DOHH2 (cell line): Measurements from ENCODE around the gene PLCXD3.
"Not testable (repeated sequence)": the region's sequence is repeated elsewhere in the genome, so short reads cannot be mapped to it uniquely, and the experiment has no call there.

Experiments used
- H3F3A ChIP-seq: fragments of 200-600 bp; sonication (generic), shearing (Covaris generic); 2 replicates; pipeline ENCODE4 v1.6.0; 2016; ENCODE audit warnings: antibody characterized with exemption, mild to moderate bottlenecking; ENCODE audit not compliant: control insufficient read depth, insufficient read depth
- H3K27ac ChIP-seq: fragments of 200-600 bp; sonication (generic); 2 replicates; pipeline ENCODE4 v1.5.1; 2014; ENCODE audit warnings: low read depth, mild to moderate bottlenecking, low read length, moderate library complexity
- H3K27me3 ChIP-seq: fragments of 200-600 bp; sonication (generic); 2 replicates; pipeline ENCODE4 v1.6.1; 2014; ENCODE audit warnings: mild to moderate bottlenecking, low read length, mixed read lengths; ENCODE audit not compliant: control insufficient read depth
- H3K36me3 ChIP-seq: fragments of 200-600 bp; sonication (generic); 2 replicates; pipeline ENCODE4 v1.6.1; 2014; ENCODE audit warnings: mild to moderate bottlenecking, low read length, moderate library complexity, mixed read lengths; ENCODE audit not compliant: control insufficient read depth
- H3K4me1 ChIP-seq: fragments of 200-600 bp; sonication (generic); 2 replicates; pipeline ENCODE4 v1.6.1; 2014; ENCODE audit warnings: mild to moderate bottlenecking, low read length, mixed read lengths; ENCODE audit not compliant: control insufficient read depth
- H3K4me2 ChIP-seq: fragments of 200-600 bp; sonication (generic); 2 replicates; pipeline ENCODE4 v1.6.0; 2014; ENCODE audit warnings: mild to moderate bottlenecking, low read length, moderate library complexity
- H3K4me3 ChIP-seq: fragments of 200-600 bp; sonication (generic); 2 replicates; pipeline ENCODE4 v1.5.1; 2014; ENCODE audit warnings: mild to moderate bottlenecking, low read length, mixed read lengths
- H3K79me2 ChIP-seq: fragments of 200-600 bp; sonication (generic); 2 replicates; pipeline ENCODE4 v1.6.1; 2014; ENCODE audit warnings: mild to moderate bottlenecking, low read length, mixed read lengths; ENCODE audit not compliant: control insufficient read depth
- H3K9me2 ChIP-seq: fragments of 200-600 bp; sonication (generic); replicated peaks from 2 replicates; pipeline ENCODE4 v1.6.1; 2014; ENCODE audit warnings: mild to moderate bottlenecking, low read length, mixed read lengths; ENCODE audit not compliant: control insufficient read depth
- H3K9me3 ChIP-seq: fragments of 200-600 bp; sonication (generic); 2 replicates; pipeline ENCODE4 v1.6.1; 2014; ENCODE audit warnings: antibody characterized with exemption, low read length, mixed read lengths; ENCODE audit not compliant: control insufficient read depth, insufficient read depth
- H4K20me1 ChIP-seq: fragments of 200-600 bp; sonication (generic); 2 replicates; pipeline ENCODE4 v1.6.0; 2014; ENCODE audit warnings: low read depth, mild to moderate bottlenecking, antibody characterized with exemption, low read length, moderate library complexity; ENCODE audit not compliant: control insufficient read depth, insufficient read depth
- EZH2phosphoT487 ChIP-seq: fragments of 200-600 bp; sonication (generic); IDR thresholded peaks from 2 replicates; pipeline ENCODE4 v1.6.1; 2017; ENCODE audit warnings: borderline replicate concordance, mild to moderate bottlenecking, antibody characterized with exemption, low read length, moderate library complexity, mixed read lengths
- TF ChIP-seq, protein P1 (sequence below): fragments of 200-600 bp; sonication (generic); IDR thresholded peaks from one replicate; pipeline ENCODE4 v1.5.1; 2014; ENCODE audit warnings: antibody characterized with exemption, mild to moderate bottlenecking, low read depth, low read length; ENCODE audit not compliant: poor library complexity, severe bottlenecking

Gene PLCXD3

DNA sequence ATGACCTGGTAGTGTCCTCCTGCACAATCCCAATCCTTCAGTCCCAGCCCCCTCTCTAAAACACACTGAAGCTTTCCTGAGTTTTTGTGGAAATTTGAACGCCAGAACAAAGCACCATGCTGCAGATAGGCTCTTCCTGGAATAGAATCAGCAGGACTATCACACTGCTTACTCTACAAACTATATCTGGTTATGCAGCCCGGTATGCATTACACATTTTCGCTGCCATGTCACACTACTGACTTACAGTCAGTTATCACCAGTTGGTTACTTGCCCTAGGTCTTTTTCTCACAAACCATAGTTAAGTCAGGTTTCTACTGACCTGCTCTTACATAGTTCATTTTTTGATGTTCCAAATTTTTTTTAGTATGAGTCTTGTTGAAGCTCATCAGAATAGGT lies 24.9 kb downstream of the PLCXD3 start:
- Histone ChIP-seq H3K4me2 (no peak overlapping the region), H3K4me1 (no peaks in the 10 kb centered on the region), H3K27me3 (no peaks in the 10 kb centered on the region), H3K27ac (no peak overlapping the region), H3K36me3 (no peaks in the 10 kb centered on the region), H3K9me3 (no peaks in the 10 kb centered on the region), H3K4me3 (no peak overlapping the region), H3K9me2 (no peaks in the 10 kb centered on the region), H3F3A (no peaks in the 10 kb centered on the region), H3K79me2 (no peaks in the 10 kb centered on the region), H4K20me1 (no peaks in the 10 kb centered on the region)
- TF ChIP-seq EZH2phosphoT487: no peak
- TF ChIP-seq, protein P1, sequence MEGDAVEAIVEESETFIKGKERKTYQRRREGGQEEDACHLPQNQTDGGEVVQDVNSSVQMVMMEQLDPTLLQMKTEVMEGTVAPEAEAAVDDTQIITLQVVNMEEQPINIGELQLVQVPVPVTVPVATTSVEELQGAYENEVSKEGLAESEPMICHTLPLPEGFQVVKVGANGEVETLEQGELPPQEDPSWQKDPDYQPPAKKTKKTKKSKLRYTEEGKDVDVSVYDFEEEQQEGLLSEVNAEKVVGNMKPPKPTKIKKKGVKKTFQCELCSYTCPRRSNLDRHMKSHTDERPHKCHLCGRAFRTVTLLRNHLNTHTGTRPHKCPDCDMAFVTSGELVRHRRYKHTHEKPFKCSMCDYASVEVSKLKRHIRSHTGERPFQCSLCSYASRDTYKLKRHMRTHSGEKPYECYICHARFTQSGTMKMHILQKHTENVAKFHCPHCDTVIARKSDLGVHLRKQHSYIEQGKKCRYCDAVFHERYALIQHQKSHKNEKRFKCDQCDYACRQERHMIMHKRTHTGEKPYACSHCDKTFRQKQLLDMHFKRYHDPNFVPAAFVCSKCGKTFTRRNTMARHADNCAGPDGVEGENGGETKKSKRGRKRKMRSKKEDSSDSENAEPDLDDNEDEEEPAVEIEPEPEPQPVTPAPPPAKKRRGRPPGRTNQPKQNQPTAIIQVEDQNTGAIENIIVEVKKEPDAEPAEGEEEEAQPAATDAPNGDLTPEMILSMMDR: no peak

- no peaks in the 10 kb centered on the region for H3F3A ChIP-seq
- no peaks in the 10 kb centered on the region for H3K9me2 ChIP-seq
- no peaks in the 10 kb centered on the region for H3K4me1 ChIP-seq
- H3K27ac ChIP-seq: no peak overlapping the region
- H3K79me2 ChIP-seq: no peaks in the 10 kb centered on the region
- no peak overlapping the region for H3K4me2 ChIP-seq
- no peaks in the 10 kb centered on the region for H3K9me3 ChIP-seq
- no peak overlapping the region for H3K4me3 ChIP-seq
- no peaks in the 10 kb centered on the region for H3K27me3 ChIP-seq
- TF ChIP-seq, protein P1: no peak
- no peak for TF ChIP-seq EZH2phosphoT487
- H4K20me1 ChIP-seq: no peaks in the 10 kb centered on the region
- no peaks in the 10 kb centered on the region for H3K36me3 ChIP-seq
These were observed 27.7 kb downstream of the PLCXD3 start for GRCh38 chr5:41482715-41483114.

- no peaks in the 10 kb centered on the region for H3K27me3 ChIP-seq
- H3F3A ChIP-seq: no peaks in the 10 kb centered on the region
- no peaks in the 10 kb centered on the region for H3K36me3 ChIP-seq
- no peaks in the 10 kb centered on the region for H3K79me2 ChIP-seq
- H4K20me1 ChIP-seq: no peaks in the 10 kb centered on the region
- no peaks in the 10 kb centered on the region for H3K4me1 ChIP-seq
- no peak overlapping the region for H3K27ac ChIP-seq
- TF ChIP-seq, protein P1: no peak
- no peak for TF ChIP-seq EZH2phosphoT487
- no peak overlapping the region for H3K4me2 ChIP-seq
- H3K9me3 ChIP-seq: no peaks in the 10 kb centered on the region
- no peaks in the 10 kb centered on the region for H3K9me2 ChIP-seq
- no peak overlapping the region for H3K4me3 ChIP-seq
These were observed 28.2 kb downstream of the PLCXD3 start for GRCh38 chr5:41482173-41482572.

DNA sequence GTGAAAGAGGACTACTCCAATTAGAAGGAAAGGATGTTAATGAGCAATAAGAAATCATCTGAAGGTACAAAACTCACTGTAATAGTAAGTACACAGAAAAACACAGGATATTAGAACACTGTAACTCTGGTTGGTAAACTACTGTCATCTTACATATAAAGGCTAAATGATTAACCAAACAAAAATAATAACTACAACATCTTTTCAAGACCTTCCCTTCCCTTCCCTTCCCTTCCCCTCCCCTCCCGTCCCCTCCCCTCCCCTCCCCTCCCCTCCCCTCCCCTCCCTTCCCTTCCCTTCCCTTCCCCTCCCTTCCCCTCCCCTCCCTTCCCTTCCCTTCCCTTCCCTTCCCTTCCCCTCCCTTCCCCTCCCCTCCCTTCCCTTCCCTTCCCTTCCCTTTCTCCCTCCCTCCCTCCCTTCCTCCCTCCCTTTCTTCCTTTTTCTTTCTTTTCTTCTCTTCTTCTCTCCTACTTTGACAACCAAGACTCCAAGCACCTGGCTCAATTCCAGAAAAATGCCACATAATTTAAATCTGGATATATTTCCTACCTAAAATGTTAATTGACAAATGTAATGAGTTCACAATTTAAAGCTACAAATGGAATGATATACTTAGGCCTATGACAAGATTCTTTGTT lies 38.7 kb downstream of the PLCXD3 start:
- H3K79me2 ChIP-seq, H3K4me3 ChIP-seq, H3K27ac ChIP-seq, H3K9me2 ChIP-seq, H3K4me1 ChIP-seq, H3K9me3 ChIP-seq, H3F3A ChIP-seq, H3K4me2 ChIP-seq, H3K27me3 ChIP-seq, H3K36me3 ChIP-seq, H4K20me1 ChIP-seq: not testable (repeated sequence)
